Stimulated activated CD4-positive, alpha-beta T cell treated with anti-CD3 and anti-CD28 coated beads, Interleukin-1b, Interleukin-23, amount 100 ng/mL, for 1 hour (primary cell): Measurements from ENCODE around the gene MAEA.
"Not testable (repeated sequence)": the region's sequence is repeated elsewhere in the genome, so short reads cannot be mapped to it uniquely, and the experiment has no call there.

Source experiments
- DNase-seq, 2 donors: peaks; one replicate each; pipeline ENCODE4 v3.0.0-alpha.2; 2020; ENCODE audit warnings: low read depth in 2 of 2

The MAEA gene

DNA sequence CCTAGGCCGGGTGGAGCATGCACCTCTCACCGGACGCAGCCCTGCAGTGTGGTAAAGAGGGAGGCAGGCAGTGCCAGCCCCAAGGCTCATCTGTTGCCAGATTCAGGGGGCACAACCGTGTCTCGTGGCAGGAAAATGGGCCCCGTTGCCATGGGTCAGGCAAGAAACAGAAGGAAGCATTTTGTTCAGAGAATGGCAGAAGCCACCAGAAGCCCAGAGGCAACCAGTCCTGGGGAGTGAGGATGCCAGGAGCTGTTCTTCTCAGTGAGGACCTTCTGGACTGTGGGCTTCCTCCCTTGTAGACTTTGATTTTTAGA, 44.8 kb downstream of the MAEA start:
- no peak for DNase-seq

DNA sequence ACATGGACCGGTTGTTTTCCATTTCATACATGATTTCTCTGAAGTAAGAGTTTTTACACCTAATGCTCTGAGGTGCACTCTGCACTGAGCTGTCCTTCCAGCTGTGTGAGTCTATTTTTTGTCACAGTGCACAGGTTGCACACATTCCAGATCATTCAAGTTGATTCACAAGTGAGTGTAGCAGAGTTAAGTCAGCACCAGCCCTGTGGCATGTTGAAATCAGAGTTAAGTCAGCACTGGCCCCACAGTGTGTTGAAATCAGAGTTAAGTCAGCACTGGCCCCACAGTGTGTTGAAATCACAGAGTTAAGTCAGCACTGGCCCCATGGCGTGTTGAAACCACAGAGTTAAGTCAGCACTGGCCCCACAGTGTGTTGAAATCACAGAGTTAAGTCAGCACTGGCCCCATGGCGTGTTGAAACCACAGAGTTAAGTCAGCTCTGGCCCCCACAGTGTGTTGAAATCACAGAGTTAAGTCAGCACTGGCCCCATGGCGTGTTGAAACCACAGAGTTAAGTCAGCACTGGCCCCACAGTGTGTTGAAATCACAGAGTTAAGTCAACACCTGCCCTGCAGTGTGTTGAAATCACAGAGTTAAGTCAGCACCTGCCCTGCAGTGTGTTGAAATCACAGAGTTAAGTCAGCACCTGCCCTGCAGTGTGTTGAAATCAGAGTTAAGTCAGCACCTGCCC, 45.6 kb downstream of the MAEA start:
- not testable (repeated sequence) for DNase-seq

DNA sequence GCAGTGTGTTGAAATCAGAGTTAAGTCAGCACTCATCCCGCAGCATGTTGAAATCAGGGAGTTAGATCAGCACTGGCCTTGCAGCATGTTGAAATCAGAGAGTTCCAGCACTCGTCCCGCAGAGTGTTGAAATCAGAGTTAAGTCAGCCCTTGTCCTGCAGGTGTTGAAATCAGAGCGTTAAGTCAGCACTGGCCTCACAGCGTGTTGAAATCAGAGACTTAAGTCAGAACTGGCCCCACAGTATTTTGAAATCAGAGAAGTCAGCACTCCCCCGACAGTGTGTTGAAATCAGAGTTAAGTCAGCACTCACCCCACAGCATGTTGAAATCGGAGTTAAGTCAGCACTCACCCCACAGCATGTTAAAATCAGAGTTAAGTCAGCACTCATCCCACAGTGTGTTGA, 46.4 kb downstream of the MAEA start:
- DNase-seq: no peak

DNA sequence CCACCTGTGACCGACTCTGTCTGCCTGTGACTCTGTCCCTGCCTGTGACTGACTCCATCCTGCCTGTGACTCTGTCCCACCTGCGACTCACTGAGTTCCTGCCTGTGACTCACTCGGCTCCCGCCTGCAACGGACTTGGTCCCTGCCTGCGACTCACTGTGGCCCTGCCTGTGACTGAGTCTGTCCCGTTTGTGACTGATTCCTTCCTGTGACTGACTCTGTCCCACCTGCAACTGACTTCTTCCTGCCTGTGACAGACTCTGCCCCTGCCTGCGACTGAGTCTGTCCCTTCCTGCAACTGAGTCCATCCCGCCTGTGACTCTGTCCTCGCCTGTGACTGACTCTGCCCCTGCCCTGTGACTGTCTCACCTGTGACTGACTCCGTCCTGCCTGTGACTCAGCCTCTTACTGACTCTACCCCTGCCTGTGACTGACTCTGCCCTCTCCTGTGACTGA, 47.7 kb downstream of the MAEA start:
- peak in 1 of 2 donors; percentile 11 for DNase-seq

DNA sequence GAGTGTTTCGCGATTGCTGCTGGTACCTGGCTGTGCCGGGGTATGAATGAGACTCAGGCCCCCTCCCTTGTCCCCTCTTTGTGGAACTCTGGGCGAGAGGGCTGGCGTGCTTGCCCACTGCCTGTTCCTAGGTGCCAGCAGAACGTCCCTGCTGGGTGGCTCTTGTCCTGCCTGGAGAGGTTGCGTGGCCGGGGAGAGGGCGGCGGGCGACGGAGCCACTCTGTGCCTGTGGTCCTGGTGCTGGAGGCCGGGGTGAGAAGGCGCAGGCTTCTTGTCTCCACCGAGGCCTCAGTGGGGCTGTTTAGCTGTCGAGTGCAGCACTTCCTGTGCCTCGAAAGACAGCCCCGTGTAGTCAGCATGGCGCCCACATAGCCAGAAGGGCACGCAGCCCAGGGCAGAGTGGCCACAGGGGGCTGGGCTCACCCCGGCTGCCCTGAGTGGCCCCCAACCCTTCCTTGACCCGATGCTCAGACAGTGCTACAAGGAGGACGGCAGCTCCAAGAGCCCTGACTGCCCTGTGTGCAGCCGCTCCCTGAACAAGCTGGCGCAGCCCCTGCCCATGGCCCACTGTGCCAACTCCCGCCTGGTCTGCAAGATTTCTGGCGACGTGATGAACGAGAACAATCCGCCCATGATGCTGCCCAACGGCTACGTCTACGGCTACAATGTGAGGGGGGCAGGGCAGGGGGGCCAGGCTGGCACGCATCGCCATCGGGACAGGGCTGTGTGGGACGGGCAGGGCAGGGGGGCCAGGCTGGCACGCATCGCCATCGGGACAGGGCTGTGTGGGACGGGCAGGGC, 48.5 kb downstream of the MAEA start:
- DNase-seq: no peak

DNA sequence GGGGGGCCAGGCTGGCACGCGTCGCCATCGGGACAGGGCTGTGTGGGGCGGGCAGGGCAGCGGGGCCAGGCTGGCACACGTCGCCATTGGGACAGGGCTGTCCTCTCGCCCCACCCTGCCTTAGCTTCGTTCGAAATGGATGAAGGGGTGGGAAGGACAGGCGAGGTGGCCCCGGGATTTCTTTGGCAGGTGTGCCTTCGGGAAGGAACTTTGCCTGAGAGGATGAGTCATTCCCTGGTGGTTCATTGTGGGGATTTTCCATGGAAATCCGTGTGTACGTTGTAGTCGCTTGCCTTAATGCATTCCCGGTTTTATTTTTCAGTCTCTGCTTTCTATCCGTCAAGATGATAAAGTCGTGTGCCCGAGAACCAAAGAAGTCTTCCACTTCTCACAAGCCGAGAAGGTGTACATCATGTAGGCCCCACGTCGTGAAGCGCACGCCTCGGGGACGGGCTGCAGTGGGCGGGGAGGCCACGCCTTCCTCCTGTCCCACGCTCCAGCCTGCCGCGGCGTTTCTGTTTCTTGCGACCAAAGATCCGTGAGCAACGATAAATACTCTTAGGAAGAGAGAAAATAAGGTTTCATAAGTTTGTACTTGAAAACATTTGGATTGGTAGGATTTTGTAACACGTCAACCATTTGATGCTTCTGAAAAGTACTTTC, 49.2 kb downstream of the MAEA start:
- DNase-seq: no peak

DNA sequence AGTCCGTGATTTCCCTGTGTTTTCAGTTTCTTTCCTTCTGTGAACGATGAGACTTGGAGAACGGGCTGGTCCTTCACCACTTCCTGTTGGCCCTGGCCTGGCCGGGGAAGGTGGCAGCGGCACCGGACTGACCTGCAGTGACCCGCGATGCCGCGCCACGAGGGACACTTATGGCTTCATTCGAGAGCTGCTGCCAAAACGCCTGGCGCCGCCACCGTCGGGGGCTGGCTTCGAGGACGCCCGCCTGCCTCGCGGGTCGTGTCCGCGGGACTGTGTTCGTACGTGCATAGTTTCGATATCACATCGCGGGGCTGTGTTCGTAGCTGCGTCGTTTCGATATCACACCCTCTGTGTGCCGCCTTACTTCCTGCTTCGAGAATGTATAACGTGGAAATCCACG, 49.8 kb downstream of the MAEA start:
- DNase-seq: no peak

DNA sequence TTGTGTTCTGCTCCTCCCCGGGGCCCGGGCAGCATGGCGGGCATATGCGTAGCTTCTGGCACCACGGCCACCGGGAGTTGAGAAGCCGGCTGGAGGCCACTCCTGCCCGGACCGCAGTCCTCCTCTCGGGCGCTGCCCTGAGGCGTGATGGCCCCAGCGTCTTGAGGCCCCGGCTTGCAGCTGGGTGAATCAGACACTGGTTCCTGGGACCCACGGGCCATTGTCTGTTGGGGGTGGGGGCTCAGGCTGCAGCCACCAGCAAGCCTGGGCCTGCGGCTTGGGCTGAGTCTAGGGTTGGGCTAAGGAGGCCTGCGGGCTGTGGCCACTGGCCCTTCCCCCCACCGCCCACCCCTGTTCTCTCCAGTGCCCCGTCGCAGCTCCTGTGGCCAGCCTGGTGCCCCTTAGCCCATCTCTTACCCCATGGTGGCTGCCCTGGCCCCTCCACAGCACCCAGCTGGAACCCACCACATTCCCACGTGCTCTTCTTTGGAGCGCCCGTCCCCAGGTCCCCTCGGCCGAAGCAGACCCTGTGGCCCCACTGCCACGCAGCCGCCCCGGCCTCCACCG, 50.6 kb downstream of the MAEA start:
- no peak for DNase-seq

DNA sequence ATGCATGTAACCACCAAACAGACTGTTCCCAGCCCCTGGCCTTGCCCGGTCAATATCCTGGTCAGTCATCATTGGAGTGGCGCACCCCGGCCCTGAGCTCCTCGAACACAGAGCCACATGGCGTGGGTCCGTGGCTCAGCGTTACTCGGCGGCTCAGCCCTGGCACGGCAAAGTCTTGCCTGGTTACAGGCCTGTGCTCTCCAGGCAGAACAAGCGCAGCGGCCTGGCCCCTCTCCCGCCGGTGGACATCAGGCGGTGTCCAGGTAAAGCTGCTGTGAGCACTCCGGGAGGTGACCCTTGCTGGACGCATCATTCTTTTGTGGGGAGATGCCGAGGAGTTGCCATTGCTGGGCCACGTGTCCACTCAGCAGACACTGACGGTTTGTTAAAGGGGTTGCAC, 51.2 kb downstream of the MAEA start:
- DNase-seq: no peak

DNA sequence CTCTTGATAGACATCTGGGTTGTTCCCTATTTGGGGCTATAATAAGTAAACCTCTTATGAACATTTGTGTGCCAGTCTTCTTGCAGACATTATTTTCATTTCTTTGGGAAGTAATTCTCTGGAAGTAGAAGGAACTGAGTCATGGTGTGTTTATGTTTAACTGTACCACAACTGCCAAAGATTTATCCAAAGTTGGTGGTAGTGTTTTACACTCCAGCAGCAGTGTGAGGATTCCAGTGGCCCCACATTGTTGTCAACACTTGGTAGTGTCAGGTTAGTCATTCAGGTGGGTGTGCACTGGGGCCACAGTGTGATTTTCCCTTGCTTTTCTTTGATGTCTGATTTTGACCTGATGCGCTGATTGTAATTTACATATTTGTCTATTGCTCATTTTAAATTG, 52.3 kb downstream of the MAEA start:
- no peak for DNase-seq

DNA sequence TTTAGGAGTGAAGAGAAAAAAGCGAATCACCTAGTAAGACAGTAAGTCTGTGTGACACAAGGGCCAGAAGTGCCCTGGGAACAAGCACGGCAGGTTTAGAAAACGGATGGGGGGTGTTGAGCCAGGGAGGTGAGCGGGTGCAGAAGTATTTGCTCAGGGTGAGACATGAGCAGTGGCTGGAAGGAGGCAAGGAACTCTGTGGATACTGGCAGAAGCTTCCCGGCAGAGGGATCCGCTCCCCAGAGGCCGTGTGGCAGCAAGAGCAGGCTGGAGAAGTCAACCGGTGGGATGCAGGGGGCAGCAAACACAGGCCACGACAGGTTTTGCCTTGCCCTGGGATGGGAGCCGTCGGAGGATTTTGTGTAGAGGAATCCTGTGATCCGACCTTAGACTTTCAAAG, 55.0 kb downstream of the MAEA start:
- no peak for DNase-seq

DNA sequence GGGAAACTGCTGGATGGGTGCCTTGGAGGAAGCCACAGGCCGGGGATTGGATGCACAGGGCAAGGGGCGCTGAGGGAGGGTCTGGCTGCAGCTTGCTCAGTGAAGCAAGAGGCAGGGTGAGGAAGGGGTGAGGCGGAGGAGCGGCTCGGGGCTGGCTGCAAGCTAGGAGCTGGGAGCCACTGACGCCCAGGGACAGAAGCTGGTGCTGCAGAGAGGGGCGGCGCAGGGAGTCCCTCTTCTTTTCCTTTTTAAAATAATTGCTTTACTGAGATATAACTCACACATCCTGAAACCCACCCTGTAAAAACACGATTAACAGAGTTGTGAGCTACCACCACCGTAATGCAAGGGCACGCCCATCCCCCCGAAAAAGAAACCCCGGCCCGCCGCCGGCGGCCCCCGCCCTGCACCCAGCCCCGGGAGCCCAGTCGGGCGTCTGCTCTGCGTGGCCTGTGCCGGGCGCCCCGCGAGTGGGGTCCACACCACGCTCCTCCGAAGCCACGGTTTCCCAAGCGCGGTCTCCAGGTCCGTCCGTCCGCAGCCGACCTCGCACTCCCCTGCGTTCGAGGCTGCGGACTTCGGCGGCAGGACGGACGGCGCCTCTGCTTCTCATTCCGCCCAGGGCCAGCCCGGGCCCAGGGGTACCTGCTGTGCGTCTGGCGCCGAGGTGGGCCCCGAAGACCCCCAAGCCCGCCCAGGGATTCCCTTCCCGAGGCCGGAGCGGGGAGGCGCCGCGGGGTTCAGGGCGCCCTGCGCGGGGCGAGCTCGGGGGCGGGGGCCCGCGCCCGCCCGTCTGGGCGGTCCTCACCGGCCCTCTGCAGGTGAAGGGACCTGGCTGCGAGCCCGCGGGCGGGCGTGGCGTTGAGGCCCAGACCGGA, 56.5 kb downstream of the MAEA start:
- peak in 1 of 2 donors; percentile 21 for DNase-seq

DNA sequence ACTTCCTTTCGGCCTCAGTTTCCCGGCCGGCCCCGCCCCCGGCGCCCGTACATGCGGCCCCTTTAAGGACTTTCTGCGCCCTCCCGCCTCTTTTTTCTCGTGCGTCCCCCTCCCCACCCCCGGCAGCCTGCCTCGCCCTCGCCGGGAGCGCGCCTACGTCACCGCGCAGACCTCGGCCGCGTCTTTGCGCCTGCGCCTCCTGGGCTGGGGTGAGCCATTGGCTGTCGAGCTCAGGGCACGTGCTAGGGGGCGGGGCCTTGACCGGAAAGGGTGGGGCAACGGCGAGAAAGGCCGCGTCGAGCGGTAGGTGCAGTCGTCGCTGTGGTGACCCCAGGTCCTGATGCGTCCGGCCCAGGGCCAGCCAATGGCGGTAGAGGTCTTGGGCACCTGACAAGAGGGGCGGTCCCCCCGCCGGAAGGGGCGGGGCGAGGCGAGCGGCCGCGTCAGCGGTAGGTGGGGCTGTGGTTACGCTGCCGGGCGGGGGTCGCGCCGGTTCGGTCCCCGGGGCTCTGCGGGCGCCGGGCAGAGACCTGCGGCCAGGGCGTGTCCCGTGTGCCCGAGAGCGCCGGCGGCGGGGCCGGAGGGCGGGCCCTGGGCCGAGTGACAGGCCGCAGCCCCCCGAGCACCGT, 57.2 kb downstream of the MAEA start, which contains the start of gene UVSSA:
Gene UVSSA (plus strand): TSS at position 428 of the 629 bp plus-strand sequence. CDS start 884 bp downstream, outside the sequence.
- DNase-seq: peak; percentile 100

DNA sequence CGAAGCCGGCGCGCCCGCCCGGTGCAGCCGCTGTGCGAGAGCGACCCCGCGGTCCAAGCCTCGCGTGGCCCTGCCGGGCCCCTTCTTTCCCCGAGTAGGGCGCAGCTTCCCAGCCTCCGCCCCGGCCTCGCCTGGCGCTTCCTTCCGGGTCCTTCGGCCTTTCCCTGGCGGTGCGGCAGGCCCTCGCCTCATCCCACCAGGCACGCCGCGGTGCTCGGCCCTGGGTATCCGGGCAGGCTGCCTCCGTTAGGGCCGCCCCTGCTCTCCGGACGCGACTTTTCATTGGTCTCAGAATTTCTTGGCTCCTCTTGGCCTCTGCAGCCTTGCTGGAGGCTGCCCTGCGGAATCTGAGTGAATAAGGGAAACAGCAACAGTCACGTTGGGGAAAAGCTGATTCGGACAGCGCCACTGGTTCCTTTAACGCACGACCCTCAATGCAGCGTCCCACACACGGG, 57.7 kb downstream of the MAEA start:
- DNase-seq: peak in 1 of 2 donors; percentile 11

DNA sequence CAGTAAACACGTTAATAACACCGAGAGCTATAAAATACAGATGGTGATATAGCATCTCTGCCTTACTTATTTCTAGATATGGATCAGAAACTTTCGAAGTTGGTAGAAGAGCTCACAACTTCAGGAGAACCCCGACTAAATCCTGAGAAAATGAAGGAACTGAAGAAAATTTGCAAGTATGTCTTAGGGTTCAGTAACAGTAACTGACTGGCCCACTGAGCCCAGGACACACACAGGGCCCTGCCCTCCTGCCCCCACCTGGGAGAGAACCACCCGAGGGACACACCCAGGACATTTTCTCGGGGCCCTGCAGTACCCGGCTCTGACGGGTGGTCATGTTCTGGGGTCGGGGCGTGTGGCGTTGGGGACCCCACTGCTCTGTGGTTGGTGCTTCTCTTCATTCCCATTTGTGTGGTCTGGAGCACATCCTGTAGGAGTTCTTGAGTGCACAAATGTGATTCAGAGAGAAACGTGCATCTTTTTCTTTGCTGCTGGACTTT, 58.4 kb downstream of the MAEA start:
- DNase-seq: no peak

DNA sequence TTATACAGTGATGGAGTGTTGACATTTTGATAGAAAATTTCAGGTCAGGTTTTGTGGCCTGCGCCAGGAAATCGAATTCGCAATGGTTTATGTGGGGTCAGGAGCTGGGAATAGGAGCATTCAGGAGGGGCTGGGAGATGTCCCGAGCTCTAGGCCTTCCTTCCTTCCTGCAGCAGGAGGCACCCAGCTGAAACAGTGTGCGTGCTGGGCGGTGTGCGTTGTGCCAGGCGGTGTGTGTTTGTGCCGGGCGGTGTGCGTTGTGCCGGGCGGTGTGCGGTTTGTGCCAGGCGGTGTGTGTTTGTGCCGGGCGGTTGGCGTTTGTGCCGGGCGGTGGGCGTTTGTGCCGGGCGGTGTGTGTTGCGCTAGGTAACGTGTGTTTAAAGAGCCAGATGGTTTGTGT, 59.1 kb downstream of the MAEA start:
- DNase-seq: no peak

DNA sequence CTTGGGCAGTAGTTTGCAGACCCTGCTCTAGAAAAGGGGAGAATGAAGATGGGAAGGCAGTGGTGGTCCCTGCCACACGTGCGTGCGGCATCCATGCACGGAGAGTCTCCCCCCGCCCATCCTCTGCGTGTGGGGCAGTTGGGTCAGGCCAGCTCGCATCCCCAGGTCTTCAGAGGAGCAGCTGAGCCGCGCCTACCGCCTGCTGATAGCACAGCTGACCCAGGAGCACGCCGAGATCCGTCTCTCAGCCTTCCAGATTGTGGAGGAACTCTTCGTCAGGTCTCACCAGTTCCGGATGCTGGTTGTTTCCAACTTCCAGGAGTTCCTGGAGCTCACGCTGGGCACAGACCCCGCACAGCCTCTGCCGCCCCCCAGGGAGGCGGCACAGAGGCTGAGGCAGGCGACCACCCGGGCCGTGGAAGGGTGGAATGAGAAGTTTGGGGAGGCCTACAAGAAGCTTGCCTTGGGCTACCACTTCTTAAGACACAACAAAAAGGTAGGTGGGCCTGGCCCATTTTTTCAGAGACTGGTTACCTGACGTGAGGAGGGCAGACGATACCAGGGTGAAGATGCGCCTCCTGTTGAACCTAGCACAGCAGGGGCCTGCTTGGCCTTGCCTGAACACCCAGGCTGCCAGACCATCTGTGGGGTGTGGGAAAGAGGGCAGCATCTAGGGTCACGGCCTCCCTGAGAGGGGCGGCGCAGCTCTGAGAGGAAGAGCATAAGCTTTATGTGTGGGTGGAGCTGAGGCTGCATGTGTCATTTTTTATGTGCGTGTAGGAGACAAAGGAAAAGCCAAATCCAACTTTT, 59.9 kb downstream of the MAEA start:
- no peak for DNase-seq

DNA sequence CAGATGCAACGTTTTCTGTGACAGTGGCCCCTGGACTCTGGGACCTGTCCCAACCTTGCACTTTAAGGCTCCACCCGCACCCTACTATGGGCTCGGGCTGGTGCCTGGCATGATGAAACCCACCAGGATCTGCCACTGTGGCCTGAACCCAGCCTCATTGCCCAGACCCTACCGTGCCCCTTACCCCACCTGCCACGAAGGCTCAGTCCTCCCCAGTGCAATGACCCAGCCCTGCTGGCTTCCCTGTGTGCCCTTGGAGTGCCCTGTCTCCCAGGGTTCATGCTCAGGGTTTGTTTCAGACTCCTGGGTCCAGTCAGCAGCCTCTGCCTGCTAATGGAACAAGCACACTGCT, 60.5 kb downstream of the MAEA start:
- no peak for DNase-seq

DNA sequence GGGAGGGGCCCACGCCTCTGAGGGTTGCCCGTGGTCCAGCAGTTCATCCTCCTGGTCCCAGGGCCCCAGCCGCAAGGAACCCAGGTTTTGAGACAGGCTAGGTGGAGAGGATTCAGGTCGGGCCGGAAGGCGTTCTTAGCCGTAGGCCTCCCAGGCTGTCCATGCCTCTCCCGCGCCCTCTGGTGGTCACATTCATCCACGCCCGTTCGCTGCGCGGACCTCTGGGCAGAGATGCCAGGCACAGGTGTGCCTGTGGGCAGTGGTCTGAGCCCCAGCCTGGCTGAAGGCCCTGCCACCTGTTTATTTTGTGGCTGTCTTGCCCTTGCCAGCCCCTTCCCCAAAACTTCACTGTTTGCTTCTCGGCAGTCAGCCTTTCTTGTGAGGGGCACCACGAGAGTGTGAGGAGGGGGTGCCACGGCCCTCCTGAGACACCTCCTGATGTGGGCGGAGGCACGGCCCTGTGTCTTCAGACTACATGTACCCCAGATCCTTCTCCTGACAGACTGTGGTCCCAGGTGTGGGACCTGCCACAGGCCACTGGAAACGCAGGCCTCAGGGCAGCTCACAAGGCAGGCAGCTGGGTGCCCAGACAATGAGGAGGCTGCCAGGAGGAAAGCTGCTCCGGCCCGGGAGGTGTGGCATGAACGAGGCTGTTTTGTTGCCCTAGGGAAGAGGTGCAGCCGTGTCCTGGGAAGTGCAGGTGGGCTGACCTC, 62.3 kb downstream of the MAEA start:
- peak; percentile 85 to 92 for DNase-seq
